ENCODE data around the gene POLN. TPM values are rescaled to one million over a fixed set of nuclear protein-coding genes. Genes with fewer than 3 reads are reported as not detected.
"Not testable (repeated sequence)": the region's sequence is repeated elsewhere in the genome, so short reads cannot be mapped to it uniquely, and the experiment has no call there.

Gene POLN
- total RNA-seq, 4 donors from 2014 or later = 4.7 to 7.3 (median 5.1) TPM

- no peak for DNase-seq (ENCODE audit: low spot score)
- no peak for ATAC-seq (ENCODE audit: low FRiP score)
- TF ChIP-seq CTCF (IDR thresholded peaks at IDR 0.05) = no peak
Measured at GRCh38 chr4:2217726-2218125, 24.2 kb downstream of the POLN start.

GRCh38 chr4:2212831-2213230 is 29.1 kb downstream of the POLN start:
- no peak for ATAC-seq (ENCODE audit: low FRiP score)
- no peak for TF ChIP-seq CTCF (IDR thresholded peaks at IDR 0.05)
- DNase-seq (ENCODE audit: low spot score) = no peak

- not testable (repeated sequence) for DNase-seq (ENCODE audit: low spot score); ATAC-seq (ENCODE audit: low FRiP score)
Measured at GRCh38 chr4:2202789-2203188, 39.1 kb downstream of the POLN start.

GRCh38 chr4:2194496-2194895 is 47.4 kb downstream of the POLN start:
- no peak for DNase-seq (ENCODE audit: low spot score)
- no peak for TF ChIP-seq CTCF (IDR thresholded peaks at IDR 0.05)
- no peak for ATAC-seq (ENCODE audit: low FRiP score)

GRCh38 chr4:2193326-2193725 is 48.6 kb downstream of the POLN start:
- DNase-seq (ENCODE audit: low spot score) (no peak), ATAC-seq (ENCODE audit: low FRiP score) (no peak)
- TF ChIP-seq CTCF (IDR thresholded peaks at IDR 0.05) = no peak

GRCh38 chr4:2186865-2187172 is 55.1 kb downstream of the POLN start:
- ATAC-seq (ENCODE audit: low FRiP score) (no peak), DNase-seq (ENCODE audit: low spot score) (no peak)
- TF ChIP-seq CTCF (IDR thresholded peaks at IDR 0.05) = no peak

GRCh38 chr4:2186133-2186864 is 55.6 kb downstream of the POLN start:
- ATAC-seq (ENCODE audit: low FRiP score) = no peak
- no peak for TF ChIP-seq CTCF (IDR thresholded peaks at IDR 0.05)

More at GRCh38 chr4:2186133-2186864, 55.6 kb downstream of the POLN start:
- no peak for DNase-seq (ENCODE audit: low spot score)
